Endothelial cell (in vitro differentiated cells): Measurements from ENCODE around the gene RTRAF. TPM values are rescaled to one million over a fixed set of nuclear protein-coding genes. Genes with fewer than 3 reads are reported as not detected.

ENCODE experiments used
- DNase-seq: peaks from one replicate; pipeline ENCODE4 v3.0.0; 2021; ENCODE audit warnings: low spot score
- H3K27ac Mint-ChIP-seq: one replicate; pipeline ENCODE4 v1.8.0; 2021; ENCODE audit warnings: mixed read lengths, inconsistent platforms; ENCODE audit not compliant: unreplicated experiment
- H3K27me3 Mint-ChIP-seq: one replicate; pipeline ENCODE4 v1.8.0; 2021; ENCODE audit warnings: mild to moderate bottlenecking, moderate library complexity, mixed read lengths, inconsistent platforms; ENCODE audit not compliant: unreplicated experiment
- H3K36me3 Mint-ChIP-seq: one replicate; pipeline ENCODE4 v1.8.0; 2021; ENCODE audit warnings: mild to moderate bottlenecking, low read depth, mixed read lengths, inconsistent platforms; ENCODE audit not compliant: unreplicated experiment
- H3K4me1 Mint-ChIP-seq: one replicate; pipeline ENCODE4 v1.8.0; 2021; ENCODE audit warnings: mild to moderate bottlenecking, mixed read lengths, inconsistent platforms; ENCODE audit not compliant: unreplicated experiment
- H3K4me3 Mint-ChIP-seq: one replicate; pipeline ENCODE4 v1.8.0; 2021; ENCODE audit warnings: mild to moderate bottlenecking, mixed read lengths, inconsistent platforms; ENCODE audit not compliant: unreplicated experiment
- H3K9me3 Mint-ChIP-seq: one replicate; pipeline ENCODE4 v1.8.0; 2021; ENCODE audit warnings: mixed read lengths, inconsistent platforms; ENCODE audit not compliant: unreplicated experiment
- CTCF ChIP-seq: fragments of 200-600 bp; sonication (generic); IDR thresholded peaks from one replicate; pipeline ENCODE4 v1.5.0; 2021; ENCODE audit warnings: antibody characterized with exemption; ENCODE audit not compliant: unreplicated experiment
- total RNA-seq: library from RNA; stranded (reverse); fragmentation: NEBNext Ultra II Directional; extraction: Animal tissue kit (Norgen Biotek cat#: 25700); gene quantifications from one replicate; pipeline ENCODE4 v1.2.1, GENCODE V29; 2021; ENCODE audit not compliant: unreplicated experiment

RTRAF gene
- total RNA-seq, 1 donor from 2014 or later = 260 TPM

- Mint-ChIP-seq H3K27me3 (peaks cover 2% of the 10 kb centered on the region), H3K36me3 (peaks cover 4% of the 10 kb centered on the region), H3K4me3 (no peak overlapping the region), H3K27ac (no peak overlapping the region), H3K4me1 (peaks cover 54% of the 10 kb centered on the region), H3K9me3 (no peaks in the 10 kb centered on the region)
- no peak for DNase-seq
- TF ChIP-seq CTCF = no peak
These were observed 36.8 kb downstream of the RTRAF start for GRCh38 chr14:52026017-52026660.

GRCh38 chr14:52026901-52027300, 37.6 kb downstream of the RTRAF start:
- Mint-ChIP-seq H3K27ac (no peak overlapping the region), H3K36me3 (peaks cover 4% of the 10 kb centered on the region), H3K4me1 (peaks cover 47% of the 10 kb centered on the region), H3K4me3 (no peak overlapping the region), H3K9me3 (no peaks in the 10 kb centered on the region), H3K27me3 (peaks cover 2% of the 10 kb centered on the region)
- no peak for DNase-seq
- no peak for TF ChIP-seq CTCF

GRCh38 chr14:52029881-52030280, 40.5 kb downstream of the RTRAF start:
- H3K36me3 Mint-ChIP-seq = peaks cover 8% of the 10 kb centered on the region
- no peaks in the 10 kb centered on the region for H3K9me3 Mint-ChIP-seq
- peak overlapping the region; percentile 85 for H3K27ac Mint-ChIP-seq
- H3K4me1 Mint-ChIP-seq = peaks cover 40% of the 10 kb centered on the region
- H3K27me3 Mint-ChIP-seq = no peaks in the 10 kb centered on the region
- H3K4me3 Mint-ChIP-seq = no peak overlapping the region
- TF ChIP-seq CTCF = no peak
- no peak for DNase-seq

GRCh38 chr14:52031781-52032180, 42.4 kb downstream of the RTRAF start:
- DNase-seq = no peak
- Mint-ChIP-seq H3K4me3 (no peak overlapping the region), H3K27me3 (no peaks in the 10 kb centered on the region), H3K27ac (no peak overlapping the region), H3K36me3 (peaks cover 8% of the 10 kb centered on the region), H3K4me1 (peaks cover 34% of the 10 kb centered on the region), H3K9me3 (no peaks in the 10 kb centered on the region)
- no peak for TF ChIP-seq CTCF

- DNase-seq = no peak
- no peaks in the 10 kb centered on the region for H3K9me3 Mint-ChIP-seq
- H3K4me1 Mint-ChIP-seq = peaks cover 30% of the 10 kb centered on the region
- peaks cover 8% of the 10 kb centered on the region for H3K36me3 Mint-ChIP-seq
- TF ChIP-seq CTCF = no peak
- H3K4me3 Mint-ChIP-seq = no peak overlapping the region
- H3K27ac Mint-ChIP-seq = no peak overlapping the region
- no peaks in the 10 kb centered on the region for H3K27me3 Mint-ChIP-seq
These were observed 43.0 kb downstream of the RTRAF start for GRCh38 chr14:52032204-52032801.
